Cardiac ventricle fibroblast (primary cell): ENCODE results near the gene DISP2. TPM values are rescaled to one million over a fixed set of nuclear protein-coding genes. Genes with fewer than 3 reads are reported as not detected.

Experiments
- total RNA-seq: library from RNA; depleted of rRNA; stranded (reverse); fragments of >200 nt; gene quantifications from 2 replicates; pipeline ENCODE4 v1.2.3, GENCODE V29; 2015

DISP2 gene, protein sequence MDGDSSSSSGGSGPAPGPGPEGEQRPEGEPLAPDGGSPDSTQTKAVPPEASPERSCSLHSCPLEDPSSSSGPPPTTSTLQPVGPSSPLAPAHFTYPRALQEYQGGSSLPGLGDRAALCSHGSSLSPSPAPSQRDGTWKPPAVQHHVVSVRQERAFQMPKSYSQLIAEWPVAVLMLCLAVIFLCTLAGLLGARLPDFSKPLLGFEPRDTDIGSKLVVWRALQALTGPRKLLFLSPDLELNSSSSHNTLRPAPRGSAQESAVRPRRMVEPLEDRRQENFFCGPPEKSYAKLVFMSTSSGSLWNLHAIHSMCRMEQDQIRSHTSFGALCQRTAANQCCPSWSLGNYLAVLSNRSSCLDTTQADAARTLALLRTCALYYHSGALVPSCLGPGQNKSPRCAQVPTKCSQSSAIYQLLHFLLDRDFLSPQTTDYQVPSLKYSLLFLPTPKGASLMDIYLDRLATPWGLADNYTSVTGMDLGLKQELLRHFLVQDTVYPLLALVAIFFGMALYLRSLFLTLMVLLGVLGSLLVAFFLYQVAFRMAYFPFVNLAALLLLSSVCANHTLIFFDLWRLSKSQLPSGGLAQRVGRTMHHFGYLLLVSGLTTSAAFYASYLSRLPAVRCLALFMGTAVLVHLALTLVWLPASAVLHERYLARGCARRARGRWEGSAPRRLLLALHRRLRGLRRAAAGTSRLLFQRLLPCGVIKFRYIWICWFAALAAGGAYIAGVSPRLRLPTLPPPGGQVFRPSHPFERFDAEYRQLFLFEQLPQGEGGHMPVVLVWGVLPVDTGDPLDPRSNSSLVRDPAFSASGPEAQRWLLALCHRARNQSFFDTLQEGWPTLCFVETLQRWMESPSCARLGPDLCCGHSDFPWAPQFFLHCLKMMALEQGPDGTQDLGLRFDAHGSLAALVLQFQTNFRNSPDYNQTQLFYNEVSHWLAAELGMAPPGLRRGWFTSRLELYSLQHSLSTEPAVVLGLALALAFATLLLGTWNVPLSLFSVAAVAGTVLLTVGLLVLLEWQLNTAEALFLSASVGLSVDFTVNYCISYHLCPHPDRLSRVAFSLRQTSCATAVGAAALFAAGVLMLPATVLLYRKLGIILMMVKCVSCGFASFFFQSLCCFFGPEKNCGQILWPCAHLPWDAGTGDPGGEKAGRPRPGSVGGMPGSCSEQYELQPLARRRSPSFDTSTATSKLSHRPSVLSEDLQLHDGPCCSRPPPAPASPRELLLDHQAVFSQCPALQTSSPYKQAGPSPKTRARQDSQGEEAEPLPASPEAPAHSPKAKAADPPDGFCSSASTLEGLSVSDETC (N-terminal part only)
- total RNA-seq: 0.10 and 0.19 TPM in 2 replicates

DNA sequence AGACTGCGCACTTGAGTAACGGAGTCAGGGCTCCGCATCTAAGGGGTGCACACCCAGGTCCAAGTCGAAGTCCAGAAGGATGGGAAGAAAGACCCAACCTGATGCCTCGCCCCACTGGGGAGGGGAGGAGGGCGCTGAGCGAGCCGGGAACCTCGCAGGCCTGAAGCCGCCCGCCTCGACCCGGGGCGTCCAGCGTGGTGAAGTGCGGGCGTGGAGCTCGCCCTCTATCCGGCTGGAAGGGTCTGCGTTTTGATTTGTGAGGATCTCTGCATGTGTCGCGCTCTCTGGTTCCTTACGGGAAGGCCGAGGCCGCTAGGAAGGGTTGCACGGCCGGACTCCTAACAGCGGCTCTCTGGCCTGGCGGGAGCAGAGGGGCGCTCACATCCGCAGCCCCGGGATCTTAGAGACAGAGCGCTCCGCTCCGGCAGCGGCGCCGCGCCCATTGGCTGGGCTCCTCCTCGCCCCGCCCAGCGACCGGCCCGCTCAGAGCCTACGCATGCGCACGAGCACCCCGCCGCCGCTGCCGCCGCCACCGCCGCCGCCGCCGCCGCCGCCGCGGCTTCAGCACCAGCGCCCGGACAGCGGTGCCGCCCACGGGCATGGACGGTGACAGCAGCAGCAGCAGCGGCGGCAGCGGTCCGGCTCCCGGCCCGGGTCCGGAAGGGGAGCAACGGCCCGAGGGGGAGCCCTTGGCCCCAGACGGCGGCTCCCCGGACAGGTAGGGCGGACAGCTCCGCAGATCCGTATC, at the start of gene DISP2:
DISP2 (plus strand) TSS at position 497 of the 748 bp plus-strand sequence; CDS start at position 600, 103 bp downstream.

GRCh38 chr15:40323239-40323952, 34.6 kb upstream of the DISP2 start, which contains the start of gene INAFM2:
Gene INAFM2, plus strand, starts transcription at chr15:40323692. Its CDS starts 364 bp downstream, at chr15:40324056.

GRCh38 chr15:40340740-40341400, 17.1 kb upstream of the DISP2 start, which contains the start of gene CCDC9B:
Gene CCDC9B, minus strand, starts transcription at chr15:40340939. Its CDS starts 120 bp downstream, at chr15:40340819.

GRCh38 chr15:40382580-40383456, 24.8 kb downstream of the DISP2 start, which contains the start of gene KNSTRN:
Gene KNSTRN, plus strand, starts transcription at chr15:40382721. Its CDS starts 115 bp downstream, at chr15:40382836.

DNA sequence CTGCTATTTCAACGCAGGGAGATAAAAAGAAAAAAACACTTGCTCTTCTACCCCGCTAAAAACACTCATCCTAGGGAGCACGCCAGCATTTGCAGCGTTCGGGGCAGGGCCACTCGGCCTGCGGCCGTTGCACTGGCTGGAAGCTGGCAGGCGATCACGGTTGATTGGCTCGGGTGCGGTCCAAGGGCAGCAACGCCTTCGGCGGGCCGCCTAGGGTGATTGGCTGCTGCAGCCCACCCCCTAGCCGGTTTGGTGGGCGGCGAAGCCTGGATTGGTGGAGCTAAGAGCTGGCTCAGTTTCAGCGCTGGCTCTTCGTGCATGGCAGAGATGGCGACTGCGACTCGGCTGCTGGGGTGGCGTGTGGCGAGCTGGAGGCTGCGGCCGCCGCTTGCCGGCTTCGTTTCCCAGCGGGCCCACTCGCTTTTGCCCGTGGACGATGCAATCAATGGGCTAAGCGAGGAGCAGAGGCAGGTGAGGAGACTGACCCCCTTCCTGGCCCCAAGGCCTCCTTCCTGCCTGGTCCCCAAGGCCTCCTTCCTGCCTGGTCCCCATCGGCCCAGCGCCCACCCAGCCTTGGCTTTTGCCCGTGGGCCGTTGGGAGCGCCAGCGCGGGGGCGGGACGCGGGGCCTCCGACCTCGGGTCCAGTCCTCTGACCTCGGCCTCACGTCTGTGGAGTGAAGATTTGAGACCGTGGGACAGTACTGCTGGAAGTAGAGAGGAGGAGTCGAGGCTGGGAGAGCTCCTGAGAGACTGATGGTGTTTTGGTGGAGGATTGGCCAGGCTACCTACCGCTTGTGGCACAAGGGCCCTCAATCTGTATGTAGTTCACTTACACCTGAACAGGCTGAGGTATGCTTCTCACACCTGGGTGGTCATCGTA, 47.7 kb downstream of the DISP2 start, which contains the start of gene IVD:
IVD (plus strand) TSS at position 295 of the 881 bp plus-strand sequence; CDS start at position 328, 33 bp downstream.

Other genes starting within 250 kb of the DISP2 start
- gene BMF, start 249.3 kb upstream of the DISP2 start, total RNA-seq: 2.1 and 2.3 TPM in 2 replicates
- gene BUB1B, start 197.2 kb upstream of the DISP2 start, total RNA-seq: 0.81 and 1.6 TPM in 2 replicates
- gene PAK6, start 119.2 kb upstream of the DISP2 start, total RNA-seq: not detected in 2 replicates
- not detected in 2 replicates for gene ANKRD63, start 75.2 kb upstream of the DISP2 start, total RNA-seq
- 0.10 and 0.25 TPM in 2 replicates for gene PLCB2, start 50.3 kb upstream of the DISP2 start, total RNA-seq
- gene INAFM2, start 34.5 kb upstream of the DISP2 start, total RNA-seq: 11.4 and 12.9 TPM in 2 replicates
- 0.44 and 1.3 TPM in 2 replicates for gene CCDC9B, start 17.3 kb upstream of the DISP2 start, total RNA-seq
- not detected in 2 replicates for gene PHGR1, start 7.2 kb upstream of the DISP2 start, total RNA-seq
- 6.9 and 9.6 TPM in 2 replicates for gene KNSTRN, start 24.5 kb downstream of the DISP2 start, total RNA-seq
- 39.0 and 41.2 TPM in 2 replicates for gene IVD, start 47.6 kb downstream of the DISP2 start, total RNA-seq
- 10.0 and 11.9 TPM in 2 replicates for gene BAHD1, start 82.7 kb downstream of the DISP2 start, total RNA-seq
- gene CHST14, start 112.8 kb downstream of the DISP2 start, total RNA-seq: 23.4 and 23.8 TPM in 2 replicates
- 17.5 and 17.6 TPM in 2 replicates for gene CCDC32, start 206.8 kb downstream of the DISP2 start, total RNA-seq
- 6.0 and 7.8 TPM in 2 replicates for gene RPUSD2, start 211.1 kb downstream of the DISP2 start, total RNA-seq
- 1.1 and 1.2 TPM in 2 replicates for gene KNL1, start 236.0 kb downstream of the DISP2 start, total RNA-seq